Measurements from ENCODE around the gene BIRC5.

DNA sequence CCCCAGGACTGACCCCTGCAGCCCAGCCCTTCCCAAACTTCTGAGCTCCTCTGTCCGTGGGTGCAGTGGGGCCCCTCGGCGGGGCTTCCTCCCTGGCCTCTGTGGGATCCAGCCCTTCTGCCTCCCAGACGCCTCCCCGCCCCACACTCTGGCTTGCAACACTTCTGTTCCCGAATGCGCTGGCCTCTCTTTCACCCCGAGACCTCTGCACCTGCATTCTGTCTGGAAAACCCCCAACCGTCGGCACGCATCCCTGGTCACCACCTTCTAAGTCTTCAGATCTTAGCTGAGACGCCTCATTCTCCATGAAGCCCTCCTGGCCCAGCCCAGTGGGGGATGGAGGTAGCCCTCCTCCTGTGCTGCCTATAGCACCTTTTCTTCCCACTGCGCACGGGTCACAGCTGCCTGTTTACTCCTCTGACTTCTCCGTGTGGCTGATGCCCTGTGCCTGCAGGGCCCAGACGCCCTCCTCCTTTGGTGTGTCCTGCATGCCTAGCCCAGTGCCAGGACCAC, 43.8 kb downstream of the BIRC5 start:
- TF ChIP-seq, protein P1, sequence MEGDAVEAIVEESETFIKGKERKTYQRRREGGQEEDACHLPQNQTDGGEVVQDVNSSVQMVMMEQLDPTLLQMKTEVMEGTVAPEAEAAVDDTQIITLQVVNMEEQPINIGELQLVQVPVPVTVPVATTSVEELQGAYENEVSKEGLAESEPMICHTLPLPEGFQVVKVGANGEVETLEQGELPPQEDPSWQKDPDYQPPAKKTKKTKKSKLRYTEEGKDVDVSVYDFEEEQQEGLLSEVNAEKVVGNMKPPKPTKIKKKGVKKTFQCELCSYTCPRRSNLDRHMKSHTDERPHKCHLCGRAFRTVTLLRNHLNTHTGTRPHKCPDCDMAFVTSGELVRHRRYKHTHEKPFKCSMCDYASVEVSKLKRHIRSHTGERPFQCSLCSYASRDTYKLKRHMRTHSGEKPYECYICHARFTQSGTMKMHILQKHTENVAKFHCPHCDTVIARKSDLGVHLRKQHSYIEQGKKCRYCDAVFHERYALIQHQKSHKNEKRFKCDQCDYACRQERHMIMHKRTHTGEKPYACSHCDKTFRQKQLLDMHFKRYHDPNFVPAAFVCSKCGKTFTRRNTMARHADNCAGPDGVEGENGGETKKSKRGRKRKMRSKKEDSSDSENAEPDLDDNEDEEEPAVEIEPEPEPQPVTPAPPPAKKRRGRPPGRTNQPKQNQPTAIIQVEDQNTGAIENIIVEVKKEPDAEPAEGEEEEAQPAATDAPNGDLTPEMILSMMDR (conservative IDR thresholded peaks at IDR 0.05): no peak
- TF ChIP-seq ZFX (IDR thresholded peaks at IDR 0.05): no peak
